ENCODE measurements around the gene CACNA1C. TPM values are rescaled to one million over a fixed set of nuclear protein-coding genes. Genes with fewer than 3 reads are reported as not detected.

The CACNA1C gene
- total RNA-seq, 1 donor from 2014 or later: 11.7 TPM

- H3K4me1 Mint-ChIP-seq (ENCODE audit: low read depth): peaks cover 8% of the 10 kb centered on the region
- no peaks in the 10 kb centered on the region for H3K36me3 Mint-ChIP-seq (ENCODE audit: insufficient read depth)
- H3K9me3 Mint-ChIP-seq (ENCODE audit: low read depth): no peaks in the 10 kb centered on the region
- TF ChIP-seq CTCF (IDR thresholded peaks at IDR 0.05; ENCODE audit: unreplicated experiment): no peak
- H3K27me3 Mint-ChIP-seq: peaks cover 7% of the 10 kb centered on the region
- no peak overlapping the region for H3K4me3 Mint-ChIP-seq (ENCODE audit: low read depth)
- H3K27ac Mint-ChIP-seq: no peak overlapping the region
- no peak for DNase-seq (ENCODE audit: low spot score, unreplicated experiment)
Observed at GRCh38 chr12:2108166-2108565, 55.4 kb downstream of the CACNA1C start.

GRCh38 chr12:2108975-2109671 lies 56.3 kb downstream of the CACNA1C start:
- TF ChIP-seq CTCF (IDR thresholded peaks at IDR 0.05; ENCODE audit: unreplicated experiment): no peak

GRCh38 chr12:2110127-2110526 lies 57.3 kb downstream of the CACNA1C start:
- H3K36me3 Mint-ChIP-seq (ENCODE audit: insufficient read depth): no peaks in the 10 kb centered on the region
- no peak overlapping the region for H3K27ac Mint-ChIP-seq
- DNase-seq (ENCODE audit: low spot score, unreplicated experiment): no peak
- no peaks in the 10 kb centered on the region for H3K9me3 Mint-ChIP-seq (ENCODE audit: low read depth)
- H3K4me1 Mint-ChIP-seq (ENCODE audit: low read depth): peaks cover 4% of the 10 kb centered on the region
- H3K4me3 Mint-ChIP-seq (ENCODE audit: low read depth): no peak overlapping the region
- no peak for TF ChIP-seq CTCF (IDR thresholded peaks at IDR 0.05; ENCODE audit: unreplicated experiment)
- peaks cover 7% of the 10 kb centered on the region for H3K27me3 Mint-ChIP-seq

More at GRCh38 chr12:2108975-2109671, 56.3 kb downstream of the CACNA1C start:
- no peak for DNase-seq (ENCODE audit: low spot score, unreplicated experiment)
- H3K4me3 Mint-ChIP-seq (ENCODE audit: low read depth): no peak overlapping the region
- H3K27ac Mint-ChIP-seq: no peak overlapping the region
- peaks cover 8% of the 10 kb centered on the region for H3K4me1 Mint-ChIP-seq (ENCODE audit: low read depth)
- H3K36me3 Mint-ChIP-seq (ENCODE audit: insufficient read depth): no peaks in the 10 kb centered on the region
- H3K9me3 Mint-ChIP-seq (ENCODE audit: low read depth): no peaks in the 10 kb centered on the region
- peaks cover 7% of the 10 kb centered on the region for H3K27me3 Mint-ChIP-seq

- no peak overlapping the region for H3K4me3 Mint-ChIP-seq (ENCODE audit: low read depth)
- no peak overlapping the region for H3K27ac Mint-ChIP-seq
- DNase-seq (ENCODE audit: low spot score, unreplicated experiment): no peak
- no peaks in the 10 kb centered on the region for H3K9me3 Mint-ChIP-seq (ENCODE audit: low read depth)
- H3K36me3 Mint-ChIP-seq (ENCODE audit: insufficient read depth): no peaks in the 10 kb centered on the region
- TF ChIP-seq CTCF (IDR thresholded peaks at IDR 0.05; ENCODE audit: unreplicated experiment): no peak
- peaks cover 4% of the 10 kb centered on the region for H3K4me1 Mint-ChIP-seq (ENCODE audit: low read depth)
- H3K27me3 Mint-ChIP-seq: peaks cover 7% of the 10 kb centered on the region
Observed at GRCh38 chr12:2110849-2111566, 58.2 kb downstream of the CACNA1C start.

GRCh38 chr12:2111826-2112225 lies 59.0 kb downstream of the CACNA1C start:
- peaks cover 4% of the 10 kb centered on the region for H3K4me1 Mint-ChIP-seq (ENCODE audit: low read depth)
- no peak for DNase-seq (ENCODE audit: low spot score, unreplicated experiment)
- H3K27me3 Mint-ChIP-seq: peaks cover 7% of the 10 kb centered on the region
- H3K27ac Mint-ChIP-seq: no peak overlapping the region
- H3K9me3 Mint-ChIP-seq (ENCODE audit: low read depth): no peaks in the 10 kb centered on the region
- H3K36me3 Mint-ChIP-seq (ENCODE audit: insufficient read depth): no peaks in the 10 kb centered on the region
- H3K4me3 Mint-ChIP-seq (ENCODE audit: low read depth): no peak overlapping the region
- TF ChIP-seq CTCF (IDR thresholded peaks at IDR 0.05; ENCODE audit: unreplicated experiment): no peak

Measured in progenitor cell of endocrine pancreas (in vitro differentiated cells).